Measurements from ENCODE around the gene AGBL4.

DNA sequence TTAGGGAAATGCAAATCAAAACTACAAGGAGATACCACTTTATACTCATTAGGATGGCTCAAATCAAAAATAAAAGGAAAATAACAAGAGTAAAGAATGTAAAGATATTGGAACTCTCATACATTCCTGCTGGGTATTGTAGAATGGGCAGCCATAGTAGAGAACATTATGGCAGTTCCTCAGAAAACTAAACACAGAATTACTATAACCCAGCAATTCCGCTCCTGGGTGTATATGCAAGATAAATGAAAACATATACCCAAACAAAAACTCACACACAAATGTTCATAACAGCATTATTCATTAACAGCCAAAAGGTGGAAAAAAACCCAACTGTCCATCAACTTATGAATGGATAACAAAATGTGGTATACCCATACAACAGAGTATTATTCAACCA, 1258.4 kb downstream of the AGBL4 start:
- TF ChIP-seq, protein P1, sequence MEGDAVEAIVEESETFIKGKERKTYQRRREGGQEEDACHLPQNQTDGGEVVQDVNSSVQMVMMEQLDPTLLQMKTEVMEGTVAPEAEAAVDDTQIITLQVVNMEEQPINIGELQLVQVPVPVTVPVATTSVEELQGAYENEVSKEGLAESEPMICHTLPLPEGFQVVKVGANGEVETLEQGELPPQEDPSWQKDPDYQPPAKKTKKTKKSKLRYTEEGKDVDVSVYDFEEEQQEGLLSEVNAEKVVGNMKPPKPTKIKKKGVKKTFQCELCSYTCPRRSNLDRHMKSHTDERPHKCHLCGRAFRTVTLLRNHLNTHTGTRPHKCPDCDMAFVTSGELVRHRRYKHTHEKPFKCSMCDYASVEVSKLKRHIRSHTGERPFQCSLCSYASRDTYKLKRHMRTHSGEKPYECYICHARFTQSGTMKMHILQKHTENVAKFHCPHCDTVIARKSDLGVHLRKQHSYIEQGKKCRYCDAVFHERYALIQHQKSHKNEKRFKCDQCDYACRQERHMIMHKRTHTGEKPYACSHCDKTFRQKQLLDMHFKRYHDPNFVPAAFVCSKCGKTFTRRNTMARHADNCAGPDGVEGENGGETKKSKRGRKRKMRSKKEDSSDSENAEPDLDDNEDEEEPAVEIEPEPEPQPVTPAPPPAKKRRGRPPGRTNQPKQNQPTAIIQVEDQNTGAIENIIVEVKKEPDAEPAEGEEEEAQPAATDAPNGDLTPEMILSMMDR (IDR thresholded peaks at IDR 0.05) = no peak
- no peak for TF ChIP-seq POLR2A (IDR thresholded peaks at IDR 0.05)

Measured in lower leg skin (tissue), 3 donors.